Smooth muscle cell (in vitro differentiated cells): Measurements from ENCODE around the gene LIMD2. TPM values are rescaled to one million over a fixed set of nuclear protein-coding genes. Genes with fewer than 3 reads are reported as not detected.

Experiments
- DNase-seq: peaks from one replicate; lab custom pipeline; 2025; ENCODE audit not compliant: unreplicated experiment; lab: John Stamatoyannopoulos, UW
- H2AFZ ChIP-seq: fragments of 200-600 bp; sonication (generic); 2 replicates; pipeline ENCODE4 v1.6.0; 2016; ENCODE audit warnings: antibody characterized with exemption, low read depth, mild to moderate bottlenecking
- H3F3A ChIP-seq: fragments of 200-600 bp; sonication (generic); 2 replicates; pipeline ENCODE4 v1.6.0; 2017; ENCODE audit warnings: antibody characterized with exemption, low read depth
- H3K27ac ChIP-seq: fragments of 200-600 bp; sonication (generic); 2 replicates; pipeline ENCODE4 v1.5.1; 2016; ENCODE audit warnings: low read depth, mild to moderate bottlenecking
- H3K27me3 ChIP-seq: fragments of 200-600 bp; sonication (generic); 2 replicates; pipeline ENCODE4 v1.6.1; 2016; ENCODE audit warnings: low read depth, mild to moderate bottlenecking
- H3K36me3 ChIP-seq: fragments of 200-600 bp; sonication (generic); 2 replicates; pipeline ENCODE4 v1.5.1; 2016; ENCODE audit warnings: low read depth
- H3K4me1 ChIP-seq: fragments of 200-600 bp; sonication (generic); 2 replicates; pipeline ENCODE4 v1.5.1; 2016; ENCODE audit warnings: low read depth
- H3K4me2 ChIP-seq: fragments of 200-600 bp; sonication (generic); 2 replicates; pipeline ENCODE4 v1.6.0; 2016; ENCODE audit warnings: mild to moderate bottlenecking
- H3K4me3 ChIP-seq: fragments of 200-600 bp; sonication (generic); 2 replicates; pipeline ENCODE4 v1.5.1; 2016; ENCODE audit warnings: mild to moderate bottlenecking
- H3K79me2 ChIP-seq: fragments of 200-600 bp; sonication (generic); 2 replicates; pipeline ENCODE4 v1.6.0; 2016; ENCODE audit warnings: low read depth, mild to moderate bottlenecking
- H3K9ac ChIP-seq: fragments of 200-600 bp; sonication (generic); 2 replicates; pipeline ENCODE4 v1.6.0; 2016; ENCODE audit warnings: low read depth
- H3K9me3 ChIP-seq: fragments of 200-600 bp; sonication (generic); replicated peaks from 2 replicates; pipeline ENCODE4 v1.5.1; 2016; ENCODE audit warnings: low read depth
- H4K20me1 ChIP-seq: fragments of 200-600 bp; sonication (generic); 2 replicates; pipeline ENCODE4 v1.6.0; 2016; ENCODE audit warnings: low read depth
- WGBS: methylation state at CpG from one replicate; pipeline ENCODE4 v1.1.7; 2016; ENCODE audit warnings: low lambda C conversion rate; 5-methylcytosine and 5-hydroxymethylcytosine counted together
- polyA plus RNA-seq: library from polyadenylated mRNA; unstranded; fragments of >200 nt; fragmentation: Nextera tagmentation; extraction: Ambion mirVana; gene quantifications from 2 replicates; pipeline ENCODE4 v1.2.1, GENCODE V29; 2016
- total RNA-seq: library from RNA; depleted of rRNA; stranded (reverse); fragments of >200 nt; gene quantifications from 2 replicates; pipeline ENCODE4 v1.2.3, GENCODE V29; 2014
- TF ChIP-seq, protein P1 (sequence below): fragments of 200-600 bp; sonication (generic); IDR thresholded peaks from 2 replicates; pipeline ENCODE4 v1.5.1; 2017; ENCODE audit warnings: borderline replicate concordance, mild to moderate bottlenecking, antibody characterized with exemption; ENCODE audit not compliant: insufficient read depth, poor library complexity, severe bottlenecking

The LIMD2 gene
- total and polyA plus RNA-seq, 2 experiments from 2014 or later: 40.7 to 124 TPM

DNA sequence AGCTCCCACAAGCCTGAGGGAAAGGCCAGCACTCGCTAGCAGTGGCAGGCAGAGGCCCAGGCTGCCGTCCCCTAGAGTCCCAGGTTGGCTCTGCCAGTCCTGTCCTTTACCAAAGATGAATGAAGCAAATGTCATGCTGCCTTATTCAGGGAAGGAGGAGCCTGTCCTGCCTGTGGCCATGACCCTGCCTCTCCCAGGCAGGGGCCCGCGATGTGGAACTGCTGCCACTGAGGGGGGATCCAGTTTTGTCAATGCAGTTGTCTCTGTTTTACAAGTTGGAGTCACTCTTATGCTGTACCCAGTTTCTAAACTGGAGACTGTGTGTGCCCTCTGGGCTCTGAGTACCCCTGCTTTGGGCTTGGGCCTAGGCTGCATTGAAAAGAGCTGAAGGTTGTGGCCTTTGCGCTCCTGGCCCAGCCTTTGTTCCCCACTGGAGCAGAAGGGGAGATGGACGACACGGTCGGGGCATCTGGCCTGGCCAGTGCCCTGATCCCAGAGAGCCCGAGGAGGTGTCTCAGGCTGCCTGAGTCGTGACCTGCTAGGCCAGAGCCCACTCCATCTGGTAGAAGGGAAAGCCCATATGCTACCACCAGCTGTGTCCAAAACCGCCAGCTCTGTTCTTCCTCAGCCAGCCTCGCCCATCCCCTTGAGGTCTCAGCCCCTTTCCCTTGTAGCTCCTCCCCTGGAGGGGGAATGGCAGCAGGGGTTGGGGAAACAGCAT, 5.5 kb downstream of the LIMD2 start:
- no peaks in the 10 kb centered on the region for H3K79me2 ChIP-seq
- H3K4me3 ChIP-seq: no peak overlapping the region
- H4K20me1 ChIP-seq: peaks cover 14% of the 10 kb centered on the region
- H3F3A ChIP-seq: no peaks in the 10 kb centered on the region
- TF ChIP-seq, protein P1, sequence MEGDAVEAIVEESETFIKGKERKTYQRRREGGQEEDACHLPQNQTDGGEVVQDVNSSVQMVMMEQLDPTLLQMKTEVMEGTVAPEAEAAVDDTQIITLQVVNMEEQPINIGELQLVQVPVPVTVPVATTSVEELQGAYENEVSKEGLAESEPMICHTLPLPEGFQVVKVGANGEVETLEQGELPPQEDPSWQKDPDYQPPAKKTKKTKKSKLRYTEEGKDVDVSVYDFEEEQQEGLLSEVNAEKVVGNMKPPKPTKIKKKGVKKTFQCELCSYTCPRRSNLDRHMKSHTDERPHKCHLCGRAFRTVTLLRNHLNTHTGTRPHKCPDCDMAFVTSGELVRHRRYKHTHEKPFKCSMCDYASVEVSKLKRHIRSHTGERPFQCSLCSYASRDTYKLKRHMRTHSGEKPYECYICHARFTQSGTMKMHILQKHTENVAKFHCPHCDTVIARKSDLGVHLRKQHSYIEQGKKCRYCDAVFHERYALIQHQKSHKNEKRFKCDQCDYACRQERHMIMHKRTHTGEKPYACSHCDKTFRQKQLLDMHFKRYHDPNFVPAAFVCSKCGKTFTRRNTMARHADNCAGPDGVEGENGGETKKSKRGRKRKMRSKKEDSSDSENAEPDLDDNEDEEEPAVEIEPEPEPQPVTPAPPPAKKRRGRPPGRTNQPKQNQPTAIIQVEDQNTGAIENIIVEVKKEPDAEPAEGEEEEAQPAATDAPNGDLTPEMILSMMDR: no peak
- 91% methylated on average over 12 of the region's 12 CpGs for WGBS
- H3K9ac ChIP-seq: no peak overlapping the region
- peaks cover 7% of the 10 kb centered on the region for H3K4me1 ChIP-seq
- no peaks in the 10 kb centered on the region for H3K27me3 ChIP-seq
- no peak overlapping the region for H3K27ac ChIP-seq
- no peaks in the 10 kb centered on the region for H3K36me3 ChIP-seq
- H3K4me2 ChIP-seq: no peak overlapping the region
- H2AFZ ChIP-seq: no peak overlapping the region
- DNase-seq: no peak
- H3K9me3 ChIP-seq: no peaks in the 10 kb centered on the region

DNA sequence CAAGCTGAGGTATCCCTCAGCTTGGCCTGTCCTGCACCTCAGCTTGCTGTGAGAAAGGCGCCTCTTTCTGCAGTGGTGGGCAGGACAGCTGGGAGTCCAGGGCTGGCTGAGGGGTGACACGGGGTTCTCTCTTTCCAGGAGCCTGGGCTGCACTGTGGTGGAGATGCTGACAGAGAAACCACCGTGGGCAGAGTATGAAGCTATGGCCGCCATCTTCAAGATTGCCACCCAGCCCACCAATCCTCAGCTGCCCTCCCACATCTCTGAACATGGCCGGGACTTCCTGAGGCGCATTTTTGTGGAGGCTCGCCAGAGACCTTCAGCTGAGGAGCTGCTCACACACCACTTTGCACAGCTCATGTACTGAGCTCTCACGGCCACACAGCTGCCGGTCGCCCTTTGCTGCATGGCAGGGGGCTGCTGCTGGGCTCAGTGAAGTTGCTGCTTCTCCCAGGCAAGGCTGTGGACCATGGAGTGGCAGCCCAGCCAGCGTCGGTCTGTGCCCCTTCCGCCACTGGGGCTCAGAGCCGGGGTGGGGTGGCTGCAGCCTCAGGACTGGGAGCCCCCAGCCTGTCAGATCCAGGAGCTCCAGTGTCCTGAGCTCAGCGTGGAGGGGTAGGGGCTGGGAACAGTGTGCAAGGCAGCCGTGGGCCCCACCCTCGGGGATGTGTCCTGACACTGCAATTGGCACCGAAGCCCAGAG, 6.4 kb downstream of the LIMD2 start:
- TF ChIP-seq, protein P1: no peak
- Histone ChIP-seq H3K79me2 (no peaks in the 10 kb centered on the region), H2AFZ (no peak overlapping the region), H4K20me1 (peaks cover 9% of the 10 kb centered on the region), H3K36me3 (no peaks in the 10 kb centered on the region), H3K9me3 (no peaks in the 10 kb centered on the region), H3K9ac (no peak overlapping the region), H3K4me1 (no peaks in the 10 kb centered on the region), H3K27ac (no peak overlapping the region), H3K27me3 (no peaks in the 10 kb centered on the region), H3K4me2 (no peak overlapping the region), H3F3A (no peaks in the 10 kb centered on the region), H3K4me3 (no peak overlapping the region)
- no peak for DNase-seq
- 97% methylated on average over 18 of the region's 18 CpGs for WGBS

DNA sequence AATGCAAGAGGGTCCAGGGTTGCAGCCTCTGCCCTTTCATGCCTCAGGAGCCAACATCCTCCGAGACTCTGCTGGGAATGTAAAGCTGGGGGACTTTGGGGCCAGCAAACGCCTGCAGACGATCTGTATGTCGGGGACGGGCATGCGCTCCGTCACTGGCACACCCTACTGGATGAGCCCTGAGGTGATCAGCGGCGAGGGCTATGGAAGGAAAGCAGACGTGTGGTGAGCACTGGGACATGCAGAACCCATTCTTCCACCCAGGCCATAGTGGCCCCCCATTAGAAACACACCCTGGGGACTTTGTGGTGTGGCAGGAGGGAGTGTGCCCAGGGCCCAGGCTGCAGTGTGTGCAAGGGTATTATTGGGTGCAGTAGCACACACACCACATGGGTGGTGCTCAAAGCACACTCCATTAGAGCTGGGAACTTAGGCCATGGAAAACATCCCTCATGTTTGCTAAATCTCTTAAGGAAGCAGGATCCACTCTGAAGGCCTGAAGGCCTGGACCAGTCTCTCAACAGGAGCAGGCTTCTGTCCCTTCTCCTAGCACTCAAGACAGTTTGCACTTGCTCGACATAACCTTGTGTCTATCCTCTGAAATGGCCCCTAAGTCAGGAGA, 7.6 kb downstream of the LIMD2 start:
- no peaks in the 10 kb centered on the region for H4K20me1 ChIP-seq
- no peaks in the 10 kb centered on the region for H3K9me3 ChIP-seq
- no peaks in the 10 kb centered on the region for H3K79me2 ChIP-seq
- H3K36me3 ChIP-seq: no peaks in the 10 kb centered on the region
- H3K9ac ChIP-seq: no peak overlapping the region
- H3K27ac ChIP-seq: no peak overlapping the region
- no peak overlapping the region for H2AFZ ChIP-seq
- DNase-seq: no peak
- H3K4me3 ChIP-seq: no peak overlapping the region
- 96% methylated on average over 11 of the region's 11 CpGs for WGBS
- H3F3A ChIP-seq: no peaks in the 10 kb centered on the region
- TF ChIP-seq, protein P1: no peak
- no peak overlapping the region for H3K4me2 ChIP-seq
- no peaks in the 10 kb centered on the region for H3K4me1 ChIP-seq
- H3K27me3 ChIP-seq: no peaks in the 10 kb centered on the region
